OCI-LY7 (cell line): ENCODE data around the gene AOPEP. TPM values are rescaled to one million over a fixed set of nuclear protein-coding genes. Genes with fewer than 3 reads are reported as not detected.

Source experiments
- BruUV-seq: library from RNA; stranded (reverse); fragments of 400-500 nt; replicated peaks from 2 replicates; lab custom pipeline; 2021; lab: Mats Ljungman, UMichigan
- CTCF ChIA-PET: fragments of 300-600 bp; sonication (Branson Sonifier 250); formaldehyde crosslinking; loops from one replicate; lab custom pipeline; 2022; ENCODE audit warnings: antibody characterized with exemption; ENCODE audit not compliant: unreplicated experiment; lab: Charles Lee
- POLR2A ChIA-PET: fragments of 300-600 bp; sonication (Branson Sonifier 250); formaldehyde crosslinking; loops from one replicate; lab custom pipeline; 2022; ENCODE audit warnings: antibody characterized with exemption; lab: Charles Lee
- DNase-seq: peaks from one replicate; pipeline ENCODE4 v3.0.0-alpha.2; 2015; ENCODE audit warnings: low spot score
- H2AFZ ChIP-seq: fragments of 200-600 bp; sonication (generic), shearing (Covaris generic); 2 replicates; pipeline ENCODE4 v1.6.1; 2014; ENCODE audit warnings: mild to moderate bottlenecking, antibody characterized with exemption, low read length, moderate library complexity
- H3K27ac ChIP-seq: fragments of 200-600 bp; sonication (generic); 2 replicates; pipeline ENCODE4 v1.5.1; 2014; ENCODE audit warnings: mixed run types, low read depth, mild to moderate bottlenecking, moderate library complexity, low read length, inconsistent platforms; ENCODE audit not compliant: poor library complexity, severe bottlenecking
- H3K36me3 ChIP-seq: fragments of 200-600 bp; sonication (generic); 2 replicates; pipeline ENCODE4 v1.6.1; 2014; ENCODE audit warnings: mild to moderate bottlenecking, antibody characterized with exemption, low read length, moderate library complexity, mixed read lengths; ENCODE audit not compliant: insufficient read depth
- H3K4me1 ChIP-seq: fragments of 200-600 bp; sonication (generic); 2 replicates; pipeline ENCODE4 v1.5.1; 2014; ENCODE audit warnings: mild to moderate bottlenecking, low read length; ENCODE audit not compliant: insufficient read depth, poor library complexity, severe bottlenecking
- H3K4me2 ChIP-seq: fragments of 200-600 bp; sonication (generic); 2 replicates; pipeline ENCODE4 v1.6.1; 2014; ENCODE audit warnings: mild to moderate bottlenecking, low read length
- H3K4me3 ChIP-seq: fragments of 200-600 bp; sonication (generic); 2 replicates; pipeline ENCODE4 v1.5.1; 2014; ENCODE audit warnings: mild to moderate bottlenecking, low read depth, low read length; ENCODE audit not compliant: poor library complexity, severe bottlenecking
- H3K79me2 ChIP-seq: fragments of 200-600 bp; sonication (generic); 2 replicates; pipeline ENCODE4 v1.6.1; 2016; ENCODE audit warnings: low read depth, mild to moderate bottlenecking, low read length, moderate library complexity, mixed read lengths; ENCODE audit not compliant: insufficient read depth
- H3K9me2 ChIP-seq: fragments of 200-600 bp; sonication (generic); 2 replicates; pipeline ENCODE4 v1.6.1; 2016; ENCODE audit warnings: mild to moderate bottlenecking, low read length, mixed read lengths; ENCODE audit not compliant: insufficient read depth
- H3K9me3 ChIP-seq: fragments of 200-600 bp; sonication (generic); 2 replicates; pipeline ENCODE4 v1.6.1; 2014; ENCODE audit warnings: mild to moderate bottlenecking, mixed run types, low read length, mixed read lengths
- H4K20me1 ChIP-seq: fragments of 200-600 bp; sonication (generic); 2 replicates; pipeline ENCODE4 v1.6.1; 2014; ENCODE audit warnings: mild to moderate bottlenecking, antibody characterized with exemption, low read length, moderate library complexity, mixed read lengths; ENCODE audit not compliant: insufficient read depth
- CTCF ChIP-seq: fragments of 200-600 bp; sonication (generic); conservative IDR thresholded peaks from 2 replicates; pipeline ENCODE4 v1.5.1; 2014; ENCODE audit warnings: mild to moderate bottlenecking, antibody characterized with exemption, low read length, moderate library complexity, mixed read lengths
- EZH2phosphoT487 ChIP-seq: fragments of 200-600 bp; sonication (generic); IDR thresholded peaks from 2 replicates; pipeline ENCODE4 v1.6.1; 2018; ENCODE audit warnings: low read depth, borderline replicate concordance, mild to moderate bottlenecking, mixed run types, antibody characterized with exemption, low read length, moderate library complexity, mixed read lengths
- intact Hi-C: fragments of 100-400 bp; cut with micrococcal nuclease; formaldehyde crosslinking; loops from one replicate; pipeline ENCODE4 v1.10.0; 2022; ENCODE audit not compliant: unreplicated experiment
- total RNA-seq, 2 experiments: library from RNA; depleted of rRNA in 1 of 2; stranded (reverse); fragments of >200 nt in 1 of 2; shearing (Covaris generic) in 1 of 2; gene quantifications; 2 replicates each; pipeline ENCODE4 v1.2.3, GENCODE V29; 2014 to 2022

AOPEP gene
- total RNA-seq, 2 experiments from 2014 or later: 17.3 to 24.3 TPM

- H3K79me2 ChIP-seq: no peaks in the 10 kb centered on the region
- H3K9me3 ChIP-seq: no peaks in the 10 kb centered on the region
- POLR2A ChIA-PET: no interaction called here
- no peaks in the 10 kb centered on the region for H3K9me2 ChIP-seq
- H2AFZ ChIP-seq: no peak overlapping the region
- H3K4me3 ChIP-seq: no peak overlapping the region
- no peaks in the 10 kb centered on the region for H4K20me1 ChIP-seq
- BruUV-seq: no TSS peak
- TF ChIP-seq EZH2phosphoT487 (no peak), CTCF (no peak)
- CTCF ChIA-PET: no interaction called here
- intact Hi-C loops: loop anchor here (10.0 kb wide), 1 partner anchor 65 kb away; no protein-coding TSS in a partner anchor
- H3K4me2 ChIP-seq: no peak overlapping the region
- no peak overlapping the region for H3K27ac ChIP-seq
- no peaks in the 10 kb centered on the region for H3K4me1 ChIP-seq
- no peaks in the 10 kb centered on the region for H3K36me3 ChIP-seq
- no peak for DNase-seq
Measured at GRCh38 chr9:95079461-95079860, 353.0 kb downstream of the AOPEP start.

- no peak overlapping the region for H3K4me3 ChIP-seq
Measured at GRCh38 chr9:95080961-95081647, 354.6 kb downstream of the AOPEP start.

More at GRCh38 chr9:95080961-95081647, 354.6 kb downstream of the AOPEP start:
- no peaks in the 10 kb centered on the region for H3K36me3 ChIP-seq
- BruUV-seq: no TSS peak
- no peak for TF ChIP-seq CTCF
- TF ChIP-seq EZH2phosphoT487: no peak
- DNase-seq: no peak
- no peak overlapping the region for H3K4me2 ChIP-seq
- H3K9me3 ChIP-seq: no peaks in the 10 kb centered on the region
- H2AFZ ChIP-seq: no peak overlapping the region
- intact Hi-C loops: no loop called here
- CTCF ChIA-PET: no interaction called here
- H3K79me2 ChIP-seq: no peaks in the 10 kb centered on the region
- H4K20me1 ChIP-seq: no peaks in the 10 kb centered on the region
- no peak overlapping the region for H3K27ac ChIP-seq
- H3K4me1 ChIP-seq: no peaks in the 10 kb centered on the region
- POLR2A ChIA-PET: no interaction called here
- no peaks in the 10 kb centered on the region for H3K9me2 ChIP-seq
